ENCODE results near the gene CCDC178.

The CCDC178 gene

GRCh38 chr18:32891797-32892196 lies 548.7 kb downstream of the CCDC178 start:
- TF ChIP-seq ZFX (IDR thresholded peaks at IDR 0.05) = no peak
- TF ChIP-seq, protein P1, sequence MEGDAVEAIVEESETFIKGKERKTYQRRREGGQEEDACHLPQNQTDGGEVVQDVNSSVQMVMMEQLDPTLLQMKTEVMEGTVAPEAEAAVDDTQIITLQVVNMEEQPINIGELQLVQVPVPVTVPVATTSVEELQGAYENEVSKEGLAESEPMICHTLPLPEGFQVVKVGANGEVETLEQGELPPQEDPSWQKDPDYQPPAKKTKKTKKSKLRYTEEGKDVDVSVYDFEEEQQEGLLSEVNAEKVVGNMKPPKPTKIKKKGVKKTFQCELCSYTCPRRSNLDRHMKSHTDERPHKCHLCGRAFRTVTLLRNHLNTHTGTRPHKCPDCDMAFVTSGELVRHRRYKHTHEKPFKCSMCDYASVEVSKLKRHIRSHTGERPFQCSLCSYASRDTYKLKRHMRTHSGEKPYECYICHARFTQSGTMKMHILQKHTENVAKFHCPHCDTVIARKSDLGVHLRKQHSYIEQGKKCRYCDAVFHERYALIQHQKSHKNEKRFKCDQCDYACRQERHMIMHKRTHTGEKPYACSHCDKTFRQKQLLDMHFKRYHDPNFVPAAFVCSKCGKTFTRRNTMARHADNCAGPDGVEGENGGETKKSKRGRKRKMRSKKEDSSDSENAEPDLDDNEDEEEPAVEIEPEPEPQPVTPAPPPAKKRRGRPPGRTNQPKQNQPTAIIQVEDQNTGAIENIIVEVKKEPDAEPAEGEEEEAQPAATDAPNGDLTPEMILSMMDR (conservative IDR thresholded peaks at IDR 0.05) = no peak
- H3K27ac ChIP-seq = no peak overlapping the region

DNA sequence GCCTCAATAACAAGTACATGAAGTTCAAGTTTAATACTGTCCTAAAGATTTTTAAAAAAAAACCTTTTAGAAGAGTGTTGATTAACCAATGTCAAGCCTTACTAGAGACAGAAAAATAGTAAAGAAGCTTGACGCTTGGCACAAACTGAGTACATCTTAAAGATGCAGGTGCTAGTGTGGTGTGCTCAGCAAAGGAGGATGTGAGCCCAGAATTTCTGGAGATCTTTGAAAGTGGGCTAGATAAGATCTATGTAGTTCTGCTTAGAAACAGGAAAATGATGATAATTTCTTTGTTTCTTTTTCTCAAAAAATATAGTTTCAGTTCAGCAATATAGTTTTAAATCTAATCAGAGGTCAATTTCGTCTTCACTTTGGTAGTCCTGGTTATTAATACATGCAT lies 549.4 kb downstream of the CCDC178 start:
- no peak overlapping the region for H3K27ac ChIP-seq
- TF ChIP-seq, protein P1 (conservative IDR thresholded peaks at IDR 0.05) = no peak
- TF ChIP-seq ZFX (IDR thresholded peaks at IDR 0.05) = no peak

- H3K27ac ChIP-seq = no peak overlapping the region
- TF ChIP-seq, protein P1 (conservative IDR thresholded peaks at IDR 0.05) = no peak
- TF ChIP-seq ZFX (IDR thresholded peaks at IDR 0.05) = no peak
Observed at GRCh38 chr18:32889615-32890593, 550.6 kb downstream of the CCDC178 start.

DNA sequence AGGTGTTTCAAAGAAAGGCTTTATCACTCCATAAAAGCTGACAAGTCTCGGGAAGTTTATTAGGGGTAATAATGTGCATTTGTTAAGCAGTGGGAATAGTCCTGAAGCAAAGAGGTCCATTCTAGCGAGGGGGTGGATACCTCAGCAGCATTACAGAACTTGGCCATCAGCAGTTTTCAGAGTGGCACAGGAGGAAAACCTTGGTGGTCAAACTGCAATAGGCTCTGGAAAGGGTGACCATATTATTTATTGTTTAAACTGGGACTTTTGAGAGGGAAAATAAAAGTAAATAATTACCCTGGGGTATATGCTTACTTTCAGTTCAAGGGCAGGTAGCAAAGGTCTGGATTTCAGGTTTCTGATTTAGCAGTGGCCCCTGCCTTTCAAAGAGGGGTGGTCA lies 552.2 kb downstream of the CCDC178 start:
- TF ChIP-seq, protein P1 (conservative IDR thresholded peaks at IDR 0.05) = no peak
- TF ChIP-seq ZFX (IDR thresholded peaks at IDR 0.05) = no peak
- no peak overlapping the region for H3K27ac ChIP-seq
